ENCODE results near the gene NUP107. TPM values are rescaled to one million over a fixed set of nuclear protein-coding genes. Genes with fewer than 3 reads are reported as not detected.

NUP107 gene
- total RNA-seq, 1 experiment from 2014 or later, result 82.3 TPM

DNA sequence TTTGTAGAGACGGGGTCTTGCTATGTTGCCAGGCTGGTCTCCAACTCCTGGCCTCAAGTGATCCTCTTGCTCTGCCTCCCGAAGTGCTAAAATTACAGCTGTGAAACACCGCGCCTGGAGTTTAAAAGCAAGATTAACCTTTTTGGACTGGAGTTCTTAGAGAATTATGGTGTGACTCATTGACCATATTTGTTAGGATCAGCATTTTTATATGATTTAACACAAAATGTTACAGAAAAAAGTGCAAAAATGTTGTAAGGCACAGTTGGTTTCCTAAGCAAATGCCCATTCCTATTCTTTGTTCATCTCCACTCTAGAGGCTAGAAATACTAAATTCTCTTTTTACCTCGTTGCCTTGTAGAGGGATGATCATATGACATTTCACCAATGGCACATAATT lies 86.8 kb downstream of the NUP107 start:
- Histone ChIP-seq H3K36me3 (ENCODE audit: control insufficient read depth, insufficient read depth, low read length) (no peaks in the 10 kb centered on the region), H3K27ac (ENCODE audit: low read length) (no peak overlapping the region), H3K4me1 (ENCODE audit: control insufficient read depth, insufficient read depth, low read length) (no peaks in the 10 kb centered on the region), H3K27me3 (ENCODE audit: control insufficient read depth, insufficient read depth, low read length) (no peaks in the 10 kb centered on the region), H3K4me3 (ENCODE audit: low read depth in 2 of 2, low read length in 2 of 2) (no peak overlapping the region), H3K9me3 (ENCODE audit: control insufficient read depth, insufficient read depth, low read depth, low read length) (no peaks in the 10 kb centered on the region)
- ChIA-PET CTCF (interaction anchor here (0.6 kb wide), 1 partner anchor 14 kb away, joined by 3 read pairs; no protein-coding TSS in a partner anchor), POLR2A (no interaction called here)
- ATAC-seq (no peak), DNase-seq (ENCODE audit: low read depth, low spot score) (no peak)
- intact Hi-C loops (cut with micrococcal nuclease; ENCODE audit: unreplicated experiment) (no loop called here), in situ Hi-C loops (cut with HindIII; ENCODE audit: low pct_unique_long_range_greater_than_20kb, low sequenced_read_pairs) (no loop called here)
- TF ChIP-seq, protein P1, sequence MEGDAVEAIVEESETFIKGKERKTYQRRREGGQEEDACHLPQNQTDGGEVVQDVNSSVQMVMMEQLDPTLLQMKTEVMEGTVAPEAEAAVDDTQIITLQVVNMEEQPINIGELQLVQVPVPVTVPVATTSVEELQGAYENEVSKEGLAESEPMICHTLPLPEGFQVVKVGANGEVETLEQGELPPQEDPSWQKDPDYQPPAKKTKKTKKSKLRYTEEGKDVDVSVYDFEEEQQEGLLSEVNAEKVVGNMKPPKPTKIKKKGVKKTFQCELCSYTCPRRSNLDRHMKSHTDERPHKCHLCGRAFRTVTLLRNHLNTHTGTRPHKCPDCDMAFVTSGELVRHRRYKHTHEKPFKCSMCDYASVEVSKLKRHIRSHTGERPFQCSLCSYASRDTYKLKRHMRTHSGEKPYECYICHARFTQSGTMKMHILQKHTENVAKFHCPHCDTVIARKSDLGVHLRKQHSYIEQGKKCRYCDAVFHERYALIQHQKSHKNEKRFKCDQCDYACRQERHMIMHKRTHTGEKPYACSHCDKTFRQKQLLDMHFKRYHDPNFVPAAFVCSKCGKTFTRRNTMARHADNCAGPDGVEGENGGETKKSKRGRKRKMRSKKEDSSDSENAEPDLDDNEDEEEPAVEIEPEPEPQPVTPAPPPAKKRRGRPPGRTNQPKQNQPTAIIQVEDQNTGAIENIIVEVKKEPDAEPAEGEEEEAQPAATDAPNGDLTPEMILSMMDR (IDR thresholded peaks at IDR 0.05), result no peak
- TF ChIP-seq TCF7L2 (IDR thresholded peaks at IDR 0.05; ENCODE audit: low read depth, low read length) (no peak), SIN3A (IDR thresholded peaks at IDR 0.05; ENCODE audit: borderline replicate concordance, insufficient read depth, low read depth, low read length) (no peak), POLR2AphosphoS5 (IDR thresholded peaks at IDR 0.05; ENCODE audit: low read depth, low read length) (no peak)
- TF ChIP-seq, protein P2, sequence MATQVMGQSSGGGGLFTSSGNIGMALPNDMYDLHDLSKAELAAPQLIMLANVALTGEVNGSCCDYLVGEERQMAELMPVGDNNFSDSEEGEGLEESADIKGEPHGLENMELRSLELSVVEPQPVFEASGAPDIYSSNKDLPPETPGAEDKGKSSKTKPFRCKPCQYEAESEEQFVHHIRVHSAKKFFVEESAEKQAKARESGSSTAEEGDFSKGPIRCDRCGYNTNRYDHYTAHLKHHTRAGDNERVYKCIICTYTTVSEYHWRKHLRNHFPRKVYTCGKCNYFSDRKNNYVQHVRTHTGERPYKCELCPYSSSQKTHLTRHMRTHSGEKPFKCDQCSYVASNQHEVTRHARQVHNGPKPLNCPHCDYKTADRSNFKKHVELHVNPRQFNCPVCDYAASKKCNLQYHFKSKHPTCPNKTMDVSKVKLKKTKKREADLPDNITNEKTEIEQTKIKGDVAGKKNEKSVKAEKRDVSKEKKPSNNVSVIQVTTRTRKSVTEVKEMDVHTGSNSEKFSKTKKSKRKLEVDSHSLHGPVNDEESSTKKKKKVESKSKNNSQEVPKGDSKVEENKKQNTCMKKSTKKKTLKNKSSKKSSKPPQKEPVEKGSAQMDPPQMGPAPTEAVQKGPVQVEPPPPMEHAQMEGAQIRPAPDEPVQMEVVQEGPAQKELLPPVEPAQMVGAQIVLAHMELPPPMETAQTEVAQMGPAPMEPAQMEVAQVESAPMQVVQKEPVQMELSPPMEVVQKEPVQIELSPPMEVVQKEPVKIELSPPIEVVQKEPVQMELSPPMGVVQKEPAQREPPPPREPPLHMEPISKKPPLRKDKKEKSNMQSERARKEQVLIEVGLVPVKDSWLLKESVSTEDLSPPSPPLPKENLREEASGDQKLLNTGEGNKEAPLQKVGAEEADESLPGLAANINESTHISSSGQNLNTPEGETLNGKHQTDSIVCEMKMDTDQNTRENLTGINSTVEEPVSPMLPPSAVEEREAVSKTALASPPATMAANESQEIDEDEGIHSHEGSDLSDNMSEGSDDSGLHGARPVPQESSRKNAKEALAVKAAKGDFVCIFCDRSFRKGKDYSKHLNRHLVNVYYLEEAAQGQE (IDR thresholded peaks at IDR 0.05; ENCODE audit: insufficient read depth in 1 of 2, low read depth in 2 of 2, low read length in 1 of 2), result no peak
- BruUV-seq (replicated peaks), result no TSS peak

DNA sequence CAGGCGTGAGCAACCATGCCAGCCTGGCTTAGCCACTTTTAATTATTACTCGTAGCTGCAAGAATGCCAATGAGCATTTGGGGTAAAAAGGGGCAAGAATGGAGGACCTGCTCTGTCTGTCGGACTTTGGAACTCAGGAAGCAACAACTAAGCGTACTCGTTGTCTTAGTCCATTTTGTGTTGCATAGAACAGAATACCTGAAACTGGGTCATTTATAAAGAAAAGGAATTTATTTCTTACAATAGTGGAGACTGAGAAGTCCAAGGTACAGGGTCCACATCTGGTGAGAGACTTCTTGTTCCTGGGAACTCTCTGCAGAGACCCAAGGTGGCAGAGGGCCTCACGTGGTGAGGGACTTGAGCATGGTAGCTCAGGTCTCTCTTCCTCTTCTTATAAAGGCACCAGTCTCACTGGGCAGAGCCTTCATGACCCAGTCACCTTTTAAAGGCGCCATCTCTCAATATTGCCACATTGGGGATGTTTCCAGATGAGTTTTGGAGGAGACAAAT lies 88.4 kb downstream of the NUP107 start:
- CTCF ChIA-PET, result no interaction called here
- no peak for TF ChIP-seq POLR2AphosphoS5 (IDR thresholded peaks at IDR 0.05; ENCODE audit: low read depth, low read length)
- TF ChIP-seq, protein P1 (IDR thresholded peaks at IDR 0.05), result no peak
- no peaks in the 10 kb centered on the region for H3K9me3 ChIP-seq (ENCODE audit: control insufficient read depth, insufficient read depth, low read depth, low read length)
- POLR2A ChIA-PET, result interaction anchor here (0.8 kb wide), 1 partner anchor 740 kb away, joined by 6 read pairs; no protein-coding TSS in a partner anchor
- H3K27ac ChIP-seq (ENCODE audit: low read length), result no peak overlapping the region
- in situ Hi-C loops (cut with HindIII; ENCODE audit: low pct_unique_long_range_greater_than_20kb, low sequenced_read_pairs) (no loop called here), intact Hi-C loops (cut with micrococcal nuclease; ENCODE audit: unreplicated experiment) (no loop called here)
- no peaks in the 10 kb centered on the region for H3K4me1 ChIP-seq (ENCODE audit: control insufficient read depth, insufficient read depth, low read length)
- no peaks in the 10 kb centered on the region for H3K36me3 ChIP-seq (ENCODE audit: control insufficient read depth, insufficient read depth, low read length)
- H3K27me3 ChIP-seq (ENCODE audit: control insufficient read depth, insufficient read depth, low read length), result no peaks in the 10 kb centered on the region
- DNase-seq (ENCODE audit: low read depth, low spot score), result no peak
- H3K4me3 ChIP-seq (ENCODE audit: low read depth in 2 of 2, low read length in 2 of 2), result no peak overlapping the region
- no peak for ATAC-seq
- BruUV-seq (replicated peaks), result no TSS peak
